Ovary (tissue), 3 donors: Measurements from ENCODE around the gene GPR137.

ENCODE experiments used
- EP300 ChIP-seq: sonication (generic); formaldehyde crosslinking; IDR thresholded peaks from one replicate; pipeline ENCODE4 v1.6.1; 2017; ENCODE audit warnings: antibody characterized with exemption
- TF ChIP-seq, protein P1 (sequence below), 3 donors: fragments of 450-650 bp in 2 of 3; fragments of 200-600 bp in 1 of 3; IDR thresholded peaks; one replicate each; pipeline versions ENCODE4 v1.5.1 to v1.8.0; 2016 to 2022; ENCODE audit warnings: antibody characterized with exemption in 3 of 3, mild to moderate bottlenecking in 1 of 3
- donor health status: DM: no; HTN: no; CAD: no.

DNA sequence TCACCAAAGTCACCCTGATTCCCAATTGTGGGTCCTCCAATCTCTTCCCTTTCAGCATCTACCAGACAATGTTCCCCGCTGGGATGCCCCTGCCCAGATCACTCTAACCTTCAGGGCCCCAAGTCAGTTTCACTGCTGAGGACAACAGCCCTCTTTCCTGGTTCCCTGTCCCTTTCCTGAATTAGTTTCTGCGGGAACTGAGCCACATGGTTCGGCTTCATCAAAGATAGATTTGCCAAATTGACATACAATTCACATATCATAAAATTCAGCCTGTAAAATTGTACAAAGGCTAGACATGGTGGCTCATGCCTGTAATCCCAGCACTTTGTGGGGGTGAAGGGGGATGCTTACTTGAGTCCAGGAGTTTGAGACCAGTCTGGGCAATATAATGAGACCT is 42.3 kb downstream of the GPR137 start:
- no peak for TF ChIP-seq EP300
- TF ChIP-seq, protein P1, sequence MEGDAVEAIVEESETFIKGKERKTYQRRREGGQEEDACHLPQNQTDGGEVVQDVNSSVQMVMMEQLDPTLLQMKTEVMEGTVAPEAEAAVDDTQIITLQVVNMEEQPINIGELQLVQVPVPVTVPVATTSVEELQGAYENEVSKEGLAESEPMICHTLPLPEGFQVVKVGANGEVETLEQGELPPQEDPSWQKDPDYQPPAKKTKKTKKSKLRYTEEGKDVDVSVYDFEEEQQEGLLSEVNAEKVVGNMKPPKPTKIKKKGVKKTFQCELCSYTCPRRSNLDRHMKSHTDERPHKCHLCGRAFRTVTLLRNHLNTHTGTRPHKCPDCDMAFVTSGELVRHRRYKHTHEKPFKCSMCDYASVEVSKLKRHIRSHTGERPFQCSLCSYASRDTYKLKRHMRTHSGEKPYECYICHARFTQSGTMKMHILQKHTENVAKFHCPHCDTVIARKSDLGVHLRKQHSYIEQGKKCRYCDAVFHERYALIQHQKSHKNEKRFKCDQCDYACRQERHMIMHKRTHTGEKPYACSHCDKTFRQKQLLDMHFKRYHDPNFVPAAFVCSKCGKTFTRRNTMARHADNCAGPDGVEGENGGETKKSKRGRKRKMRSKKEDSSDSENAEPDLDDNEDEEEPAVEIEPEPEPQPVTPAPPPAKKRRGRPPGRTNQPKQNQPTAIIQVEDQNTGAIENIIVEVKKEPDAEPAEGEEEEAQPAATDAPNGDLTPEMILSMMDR (IDR thresholded peaks at IDR 0.05) = no peak
